ENCODE data around the gene NFATC2.

The NFATC2 gene

DNA sequence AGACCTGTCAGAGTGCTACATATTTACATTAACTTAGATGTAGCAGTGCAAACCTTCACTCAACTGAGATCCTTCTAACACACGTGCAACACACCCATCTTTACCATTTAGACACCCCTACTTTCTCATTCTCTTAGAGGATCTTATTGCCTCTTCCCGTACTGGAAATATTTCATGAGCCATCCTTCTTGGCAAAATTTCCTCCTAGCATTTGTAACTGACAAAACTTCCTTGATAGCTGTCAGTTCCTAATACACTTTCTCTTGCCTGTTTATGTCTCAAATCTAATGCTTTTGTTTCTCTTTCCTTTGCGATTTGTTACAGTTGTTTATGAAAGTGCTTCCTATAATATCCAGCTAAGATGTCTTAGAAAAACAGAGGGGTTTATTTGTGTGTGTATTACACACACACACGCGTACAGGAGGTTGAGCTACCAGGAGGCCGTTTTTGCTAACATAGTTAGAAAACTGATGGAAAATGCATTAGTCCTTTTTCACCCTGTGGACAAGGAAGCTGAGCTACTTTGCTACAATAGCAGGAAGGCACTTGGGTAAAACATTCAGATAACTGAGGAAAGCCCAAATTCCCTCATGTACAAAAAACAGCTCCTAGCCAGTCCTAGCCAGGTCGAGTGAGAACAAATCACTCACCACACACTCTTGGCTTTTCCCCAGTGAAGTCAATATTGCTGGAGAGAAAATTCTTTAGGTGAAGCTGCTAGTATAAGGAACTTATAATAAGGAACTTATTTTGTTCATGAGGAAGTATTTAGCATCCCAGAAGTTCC lies 153.6 kb downstream of the NFATC2 start:
- DNase-seq (ENCODE audit: low read depth) = no peak

DNA sequence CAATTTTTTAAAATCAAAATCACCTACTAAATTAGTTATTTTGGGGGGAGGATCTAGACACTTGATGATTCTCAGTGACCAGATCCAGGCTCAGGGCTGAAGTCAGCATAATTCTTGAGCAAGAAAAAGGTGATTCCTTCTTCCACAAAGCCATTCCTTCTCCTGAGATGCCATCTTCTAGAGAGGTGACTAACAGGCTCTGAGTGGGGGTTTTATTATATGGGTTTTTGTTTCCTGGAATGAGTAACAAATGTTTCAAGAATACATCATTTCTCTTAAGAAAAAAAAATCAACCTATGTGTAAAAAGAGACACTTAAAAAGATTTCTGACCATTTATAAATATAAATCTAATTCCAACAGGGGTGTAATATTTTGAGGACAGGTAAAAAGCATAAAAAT lies 154.3 kb downstream of the NFATC2 start:
- DNase-seq (ENCODE audit: low read depth) = no peak

DNA sequence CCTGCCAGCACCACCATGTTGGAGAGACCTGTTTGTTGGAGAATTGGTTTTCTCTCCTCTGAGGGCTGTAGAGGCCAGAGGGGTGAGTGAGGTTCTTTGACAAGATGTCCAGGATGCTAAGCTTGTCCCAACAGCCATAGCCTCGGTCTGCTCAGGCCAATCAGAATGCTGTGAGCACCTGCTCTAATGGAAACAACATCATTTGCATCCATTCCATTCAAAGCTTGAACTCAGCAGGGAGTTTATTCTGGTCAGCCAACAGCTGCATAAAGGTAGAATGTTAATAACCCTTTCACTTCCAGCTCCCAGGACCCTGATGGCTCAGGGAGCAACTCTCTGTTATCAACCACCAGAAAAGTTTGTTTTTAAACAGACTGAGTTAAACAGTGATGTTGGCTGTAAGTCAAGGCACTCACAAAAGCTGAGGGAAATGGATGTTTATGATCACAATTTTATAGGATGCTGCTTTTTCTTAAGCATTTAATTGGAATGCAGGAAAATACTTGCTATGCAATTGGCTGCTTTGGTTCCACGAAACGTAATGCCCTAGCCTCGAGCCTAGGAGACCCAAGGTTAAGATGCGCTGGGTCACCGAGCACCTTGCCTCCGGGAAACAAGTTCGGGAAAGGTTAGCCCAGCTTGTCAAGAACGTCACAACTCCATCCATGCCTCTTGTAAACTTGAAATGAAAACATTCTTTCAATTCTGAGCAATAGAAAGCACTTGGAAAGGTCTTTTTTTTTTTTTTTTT lies 155.2 kb downstream of the NFATC2 start:
- DNase-seq (ENCODE audit: low read depth) = no peak

DNA sequence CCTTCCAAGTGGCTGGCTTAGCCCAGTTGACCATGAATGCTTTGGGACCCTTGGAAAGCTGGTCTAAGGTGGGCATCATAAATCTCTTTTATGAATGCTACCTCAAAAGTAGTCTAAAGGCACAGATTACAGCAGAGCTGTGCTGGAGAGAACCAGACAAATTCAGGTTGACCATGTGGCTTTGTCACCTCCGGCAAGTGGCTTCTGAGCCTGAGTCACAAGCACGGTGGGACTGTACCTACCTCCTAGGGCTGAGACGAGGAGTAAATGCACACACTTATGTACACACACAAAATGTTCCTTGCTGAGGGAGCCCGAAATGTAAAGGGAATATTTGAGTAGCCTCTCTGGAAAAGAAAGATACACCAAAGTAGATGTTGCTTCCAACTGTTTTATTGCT lies 155.9 kb downstream of the NFATC2 start:
- DNase-seq (ENCODE audit: low read depth) = no peak

DNA sequence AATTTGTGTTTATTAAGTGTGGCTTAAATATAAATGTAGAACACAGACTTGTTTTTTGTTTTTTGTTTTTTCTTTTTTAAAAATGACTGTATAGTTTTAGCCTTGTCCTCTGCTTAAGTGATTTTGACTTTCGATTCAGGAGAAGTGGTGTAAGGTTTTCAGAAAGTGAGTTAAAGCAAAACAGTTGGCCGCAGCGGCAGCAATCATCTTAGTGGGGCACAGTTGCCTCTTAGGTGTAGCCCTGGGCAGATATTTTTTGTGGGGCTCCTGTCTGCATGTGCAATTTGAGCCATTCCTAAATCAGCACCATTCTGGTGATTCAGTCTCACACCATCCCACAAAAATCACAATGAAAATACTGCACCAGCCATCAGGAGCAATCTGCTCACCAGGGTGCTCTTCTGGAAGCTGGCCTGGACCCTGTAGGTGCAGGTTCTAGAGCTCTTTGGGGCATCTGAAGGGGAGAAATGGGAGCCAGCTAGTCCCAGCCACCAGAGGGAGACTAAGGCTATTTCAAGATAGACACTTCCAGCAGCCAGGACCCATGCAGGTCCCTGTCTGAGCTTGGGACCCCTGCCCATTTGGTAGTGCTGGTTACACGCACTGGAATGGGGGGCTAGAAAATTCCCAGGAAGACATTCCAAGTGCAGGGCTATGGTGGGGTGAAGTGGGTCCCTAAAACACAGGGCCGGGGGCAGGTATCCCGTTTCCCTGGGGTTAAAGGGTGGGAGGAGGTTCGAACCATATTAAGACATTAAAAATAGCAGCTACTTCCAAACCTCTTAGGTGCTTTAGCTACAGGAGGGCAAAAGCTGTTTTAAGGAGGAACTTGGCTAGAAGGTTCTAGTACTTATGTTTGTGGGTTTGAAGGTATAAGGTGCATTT lies 156.6 kb downstream of the NFATC2 start:
- DNase-seq (ENCODE audit: low read depth) = peak; percentile 24

DNA sequence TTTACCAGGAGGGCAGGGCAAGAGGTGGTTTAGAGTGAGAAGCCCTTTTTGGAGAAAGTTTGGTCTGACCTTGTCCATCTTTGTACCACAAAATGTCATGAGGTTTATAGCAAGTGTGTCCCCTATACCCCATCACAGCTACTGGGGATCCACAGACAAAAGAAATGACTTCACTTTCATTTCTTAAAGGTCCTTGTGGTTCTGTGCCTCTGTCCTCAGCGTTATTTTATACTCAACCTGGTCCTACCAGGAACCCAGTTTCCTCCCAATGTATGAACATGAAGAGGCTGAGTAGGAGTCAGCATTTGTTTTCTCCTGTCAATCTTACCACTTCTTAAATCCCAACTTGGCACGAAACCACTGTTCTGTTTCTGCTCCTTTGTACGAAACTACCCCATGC lies 157.6 kb downstream of the NFATC2 start:
- no peak for DNase-seq (ENCODE audit: low read depth)

DNA sequence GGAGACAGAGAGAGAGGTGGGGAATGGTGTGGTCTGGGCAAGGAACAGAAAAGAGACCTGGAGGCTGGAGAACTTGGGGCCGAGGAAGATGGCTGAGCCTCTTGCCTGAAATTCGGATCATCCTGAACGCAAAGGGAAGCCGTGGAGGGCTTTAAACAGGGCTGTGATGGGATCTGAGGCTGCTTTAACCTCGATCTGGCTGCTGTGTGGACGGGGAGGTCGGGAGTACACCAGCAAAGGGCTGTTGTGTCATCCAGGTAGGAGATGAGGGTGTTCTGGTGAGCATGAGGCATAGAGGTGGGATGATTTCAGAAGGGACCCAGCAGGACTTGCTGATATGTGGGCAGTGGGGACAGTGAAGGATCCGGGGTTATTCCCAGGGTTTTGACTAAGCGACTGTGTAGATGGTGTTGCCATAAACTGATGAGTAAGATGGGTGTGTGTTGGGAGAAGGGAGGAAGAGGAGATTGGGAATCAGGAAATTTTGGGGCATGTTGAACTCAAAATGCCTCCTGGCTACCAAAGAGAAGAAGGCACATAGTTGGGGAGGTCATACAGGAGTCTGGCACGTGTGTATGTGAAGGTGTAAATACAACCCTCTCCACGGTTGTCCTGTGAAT lies 158.5 kb downstream of the NFATC2 start:
- no peak for DNase-seq (ENCODE audit: low read depth)

DNA sequence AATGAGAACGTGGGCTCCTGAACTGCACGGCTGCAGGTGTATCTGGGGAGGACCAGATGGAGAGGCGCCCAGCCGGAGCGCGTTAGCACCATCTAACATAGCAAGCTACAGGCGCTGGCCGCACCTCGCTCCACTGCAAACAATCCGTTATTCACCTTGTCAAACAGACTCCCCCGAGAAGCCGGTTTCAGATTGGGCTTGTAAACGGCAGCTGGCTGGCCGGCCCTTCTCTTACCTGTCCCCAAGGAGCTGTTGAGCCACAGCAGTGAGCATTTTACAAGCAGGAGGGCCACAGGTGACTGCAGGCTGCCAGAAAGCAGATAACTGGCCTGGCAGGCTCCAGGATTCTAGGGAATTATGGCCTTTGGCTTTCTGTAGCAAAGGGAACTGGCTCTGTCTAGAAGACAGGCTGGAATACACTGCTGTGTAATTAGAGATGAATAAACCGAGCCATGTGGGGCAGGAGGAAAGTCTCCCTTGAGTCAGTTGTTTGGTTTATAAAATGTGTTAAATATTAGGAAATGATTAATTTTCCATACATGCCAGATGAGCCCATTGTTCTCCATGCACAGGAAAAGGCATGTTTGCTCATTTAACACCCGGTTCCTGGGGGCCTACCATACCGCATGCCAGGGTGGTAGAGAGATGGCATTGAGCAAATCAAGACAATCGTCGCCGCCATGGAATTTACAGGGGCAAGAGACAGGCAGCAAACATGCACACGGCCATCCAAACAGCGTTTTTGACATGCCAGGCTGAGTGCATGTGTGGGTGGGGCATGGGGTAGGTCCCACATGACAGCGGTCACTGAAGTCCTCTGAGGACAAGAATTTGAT lies 159.3 kb downstream of the NFATC2 start:
- DNase-seq (ENCODE audit: low read depth) = no peak

DNA sequence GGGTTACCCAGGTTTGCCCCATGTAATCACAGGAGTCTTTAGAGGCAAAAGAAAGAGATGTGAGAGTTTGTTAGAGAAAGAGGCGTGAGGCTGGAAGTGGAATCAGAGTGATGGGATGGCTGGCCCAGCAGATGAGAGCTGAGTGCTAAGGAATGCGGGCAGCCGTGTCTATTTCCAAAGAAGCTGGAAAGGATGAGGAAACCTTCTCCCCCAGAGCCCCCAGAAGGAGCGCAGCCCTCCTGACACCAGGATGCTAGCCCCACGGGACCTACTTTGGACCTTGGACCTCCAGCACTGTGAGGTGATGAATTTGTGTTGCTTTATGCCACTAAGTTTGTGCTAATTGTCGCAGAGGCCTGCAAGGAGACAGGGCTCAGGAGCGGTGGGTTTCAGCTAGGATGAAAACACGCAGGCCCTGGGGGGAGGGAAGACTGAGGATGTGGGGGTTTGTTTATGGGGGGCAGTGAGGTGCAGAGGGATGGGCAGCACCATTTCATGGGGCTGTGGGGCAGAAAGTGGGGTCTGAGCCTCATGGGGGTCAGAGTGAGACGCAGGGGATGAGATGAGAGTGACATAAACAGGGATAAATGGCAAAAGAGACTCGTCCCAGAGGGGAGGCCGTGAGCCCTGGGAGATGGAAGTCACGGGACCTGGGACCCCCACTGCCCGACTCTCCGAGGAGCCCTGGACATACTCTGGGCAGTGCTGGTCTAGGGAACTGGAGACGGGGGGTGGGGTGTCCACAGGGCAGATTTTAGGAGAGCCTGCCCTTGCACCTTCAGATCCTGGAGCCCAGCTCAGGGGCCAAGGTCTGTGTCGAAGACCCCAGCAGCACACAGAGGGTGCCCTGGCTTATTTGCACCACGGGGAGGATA lies 160.2 kb downstream of the NFATC2 start:
- DNase-seq (ENCODE audit: low read depth) = no peak

DNA sequence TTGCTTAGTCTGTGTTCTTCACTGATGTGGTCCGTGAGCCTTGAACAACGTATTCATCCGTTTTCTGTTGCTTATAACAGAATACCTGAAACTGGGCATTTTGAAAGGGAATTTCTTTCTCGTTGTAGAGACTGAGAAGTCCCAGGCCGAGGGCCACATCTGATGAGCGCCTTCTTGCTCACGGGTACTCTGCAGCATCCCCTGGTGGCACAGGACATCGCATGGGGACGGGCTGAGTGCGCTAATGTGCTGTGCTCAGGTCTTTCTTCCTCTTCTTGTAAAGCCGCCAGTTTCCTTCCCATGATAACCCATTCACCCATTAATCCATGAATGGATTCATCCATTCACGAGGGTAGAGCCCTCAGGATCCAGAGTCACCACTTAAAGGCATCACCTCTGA lies 161.0 kb downstream of the NFATC2 start:
- DNase-seq (ENCODE audit: low read depth) = no peak

DNA sequence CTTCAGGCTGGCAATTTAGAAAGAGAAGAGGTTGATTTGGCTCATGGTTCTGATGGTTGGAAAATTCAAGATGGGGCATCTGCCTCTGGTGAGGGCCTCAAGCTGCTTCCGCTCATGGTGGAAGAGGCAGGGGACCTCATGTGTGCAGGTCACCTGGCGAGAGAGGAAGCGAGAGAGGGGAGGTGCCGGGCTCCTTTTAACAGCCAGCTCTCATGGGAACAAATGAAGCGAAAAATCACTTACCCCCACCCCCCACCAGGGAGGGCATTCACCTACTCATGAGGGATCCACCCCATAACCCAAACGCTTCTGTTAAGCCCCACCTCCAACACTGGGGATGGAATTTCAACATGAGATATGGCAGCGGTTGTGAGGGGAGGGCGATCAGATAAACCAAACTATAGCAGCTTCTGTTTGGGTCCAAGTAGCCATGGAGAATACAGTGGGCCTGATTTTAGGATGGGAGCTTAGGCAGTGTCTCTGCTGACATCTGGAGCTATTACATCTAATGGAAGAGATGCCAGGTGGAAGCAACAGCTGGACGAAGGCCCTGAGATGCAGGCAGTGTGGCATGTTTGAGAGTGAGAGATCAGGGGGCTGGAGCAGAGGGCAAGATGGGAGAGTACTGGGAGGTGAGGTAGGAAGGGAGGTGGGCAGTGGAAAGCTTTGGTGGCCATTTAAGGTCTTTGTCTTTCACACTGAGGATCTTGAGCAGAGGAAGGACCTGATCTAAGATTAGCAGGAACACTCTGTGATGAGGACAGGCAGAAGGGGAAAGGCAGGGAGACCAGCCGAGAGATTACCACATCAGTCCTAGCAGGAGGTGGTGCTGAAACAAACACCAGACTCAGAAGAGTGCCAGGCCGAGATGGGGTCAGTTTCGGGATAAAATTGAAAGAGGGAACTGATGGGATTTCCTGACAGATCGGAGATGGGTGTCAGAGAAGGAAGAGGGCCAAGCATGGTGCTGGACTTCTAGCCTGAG lies 161.8 kb downstream of the NFATC2 start:
- DNase-seq (ENCODE audit: low read depth) = no peak

DNA sequence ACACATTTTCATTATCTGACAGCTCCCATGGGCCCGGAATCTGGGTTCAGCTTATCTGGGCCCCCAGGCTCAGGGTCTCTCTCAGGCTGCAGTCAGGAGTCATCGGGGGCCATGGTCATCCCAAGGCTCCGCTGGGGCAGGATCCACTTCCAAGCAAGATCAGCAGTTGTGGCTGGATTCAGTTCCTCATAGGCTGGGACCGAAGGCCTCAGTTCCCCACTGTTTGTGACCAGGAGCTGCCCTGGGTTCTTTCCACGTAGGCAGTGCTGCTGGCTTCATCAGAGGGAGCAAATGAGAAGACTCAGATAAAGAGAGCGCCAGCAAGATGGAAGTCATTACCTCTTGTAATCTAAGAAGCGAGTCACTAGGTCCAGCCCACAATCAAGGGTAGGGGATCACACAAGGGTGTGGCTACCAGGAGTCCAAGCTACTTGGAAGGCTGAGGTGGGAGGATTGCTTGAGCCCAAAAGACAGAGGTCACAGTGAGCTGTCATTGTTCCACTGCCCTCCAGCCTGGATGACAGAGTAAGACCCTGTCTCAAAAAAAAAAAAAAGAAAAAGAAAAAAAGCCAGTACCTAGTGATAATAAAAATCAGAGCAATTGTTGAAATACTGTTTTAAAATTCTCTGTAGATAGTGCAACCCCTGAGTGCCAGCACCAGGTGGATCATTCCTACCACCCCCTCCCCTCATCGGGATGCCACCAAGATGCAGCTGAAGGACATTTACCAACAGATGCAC lies 162.7 kb downstream of the NFATC2 start:
- no peak for DNase-seq (ENCODE audit: low read depth)

DNA sequence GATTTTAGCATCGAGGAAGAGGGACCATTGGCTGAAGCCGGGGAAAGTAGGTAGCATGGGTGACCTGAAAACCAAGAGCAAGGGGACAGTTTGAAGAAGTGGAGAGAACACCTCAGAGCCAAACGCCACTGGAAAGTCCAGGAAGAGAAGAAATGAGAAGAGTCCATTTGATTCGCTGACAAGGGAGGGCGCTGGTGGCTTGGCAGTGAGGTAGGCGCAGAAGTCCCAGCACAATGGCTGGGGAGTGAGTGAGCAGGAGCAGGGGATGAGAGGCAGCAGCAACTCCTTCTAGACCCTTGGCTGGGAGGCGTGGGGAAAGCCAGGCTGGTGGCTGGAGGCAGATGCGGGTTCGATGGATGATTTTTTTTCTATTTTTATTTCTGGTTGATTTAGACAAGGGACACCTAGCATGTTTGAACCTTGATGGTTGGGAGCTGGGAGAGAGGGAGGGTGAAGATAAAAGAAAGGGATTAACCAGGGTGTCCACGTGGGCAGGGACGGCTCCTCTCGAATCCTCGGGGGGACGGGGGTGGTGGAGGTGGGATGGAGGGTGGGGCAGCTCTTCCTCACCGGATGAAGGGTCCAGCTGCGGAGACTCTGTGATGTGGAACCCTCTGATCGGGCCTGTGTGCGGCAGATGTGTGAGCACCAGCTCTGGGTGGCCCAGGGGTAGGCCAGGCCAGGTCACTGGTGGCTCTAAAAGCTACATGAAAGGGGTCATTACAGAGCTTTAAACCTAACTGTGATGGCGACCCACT lies 164.2 kb downstream of the NFATC2 start:
- DNase-seq (ENCODE audit: low read depth) = no peak

DNA sequence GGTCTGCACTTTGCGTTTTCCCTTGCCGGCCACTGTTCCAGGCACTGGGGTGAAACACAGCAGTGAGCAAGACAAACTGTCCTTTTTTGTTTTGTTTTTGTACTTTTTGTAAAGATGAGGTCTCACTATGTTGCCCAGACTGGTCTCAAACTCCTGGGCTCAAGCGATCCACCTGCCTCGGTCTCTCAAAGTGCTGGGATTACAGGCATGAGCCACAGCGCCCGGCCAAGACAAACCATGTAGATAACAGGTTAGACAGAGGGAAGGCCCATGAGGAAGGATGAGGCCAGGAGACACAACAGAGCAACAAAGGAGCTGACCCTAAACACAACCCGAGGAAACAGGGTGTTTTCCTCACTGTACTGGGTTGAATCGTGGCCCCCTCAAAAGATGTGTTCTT lies 165.4 kb downstream of the NFATC2 start:
- DNase-seq (ENCODE audit: low read depth) = no peak

DNA sequence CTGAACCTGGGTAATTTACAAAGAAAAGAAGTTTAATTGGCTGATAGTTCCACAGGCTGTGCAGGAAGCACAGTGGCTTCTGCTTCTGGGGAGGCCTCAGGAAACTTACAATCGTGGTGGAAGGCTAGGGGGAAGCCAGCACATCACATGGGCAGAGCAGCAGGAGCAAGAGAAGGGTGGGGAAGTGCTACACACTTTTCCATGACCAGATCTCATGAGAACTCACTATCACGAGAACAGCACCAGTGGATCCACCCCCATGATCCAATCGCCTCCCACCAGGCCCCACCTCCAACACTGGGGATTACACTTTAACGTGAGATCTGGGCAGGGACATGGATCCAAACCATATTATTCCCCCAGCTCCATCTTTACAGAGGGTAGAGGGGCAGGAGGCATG lies 166.4 kb downstream of the NFATC2 start:
- no peak for DNase-seq (ENCODE audit: low read depth)

DNA sequence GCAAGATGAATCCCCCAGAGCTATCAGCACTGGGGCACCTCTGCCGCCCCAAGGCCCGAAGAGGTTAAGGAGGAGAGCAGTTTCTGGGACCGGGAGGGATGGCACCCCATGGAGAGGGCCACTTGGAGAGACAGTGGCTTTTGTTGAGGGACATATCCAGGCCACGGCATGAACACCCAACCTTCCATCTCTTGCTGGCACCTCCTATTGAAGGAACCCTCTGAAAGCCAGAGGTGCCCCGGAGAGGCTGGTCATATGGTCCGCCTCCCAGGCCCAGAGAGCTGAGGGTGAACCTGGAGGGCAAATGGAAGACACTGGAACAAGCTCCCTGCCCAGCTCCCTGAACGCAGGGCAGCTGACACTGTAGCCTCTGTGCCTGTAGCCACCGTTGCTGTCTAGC lies 167.0 kb downstream of the NFATC2 start:
- no peak for DNase-seq (ENCODE audit: low read depth)

DNA sequence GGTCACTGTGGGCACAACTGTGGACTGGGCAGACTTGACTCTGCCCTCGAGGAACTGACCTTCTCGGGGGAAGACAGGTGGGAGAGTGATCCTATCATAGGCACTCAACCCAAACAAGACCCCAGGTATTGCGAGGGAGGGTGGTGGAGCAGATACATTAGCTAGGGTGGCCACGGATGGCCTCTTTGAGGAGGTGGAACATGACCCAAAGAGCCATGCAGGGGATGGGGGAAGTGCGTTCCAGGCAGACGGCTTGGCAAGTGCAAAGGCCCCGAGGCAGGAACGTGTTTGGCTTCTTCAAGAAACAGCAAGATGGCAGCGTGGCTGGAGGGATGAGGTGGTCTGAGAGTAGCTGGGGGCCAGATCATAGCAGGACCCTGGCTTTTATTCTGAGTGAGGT lies 167.6 kb downstream of the NFATC2 start:
- no peak for DNase-seq (ENCODE audit: low read depth)

DNA sequence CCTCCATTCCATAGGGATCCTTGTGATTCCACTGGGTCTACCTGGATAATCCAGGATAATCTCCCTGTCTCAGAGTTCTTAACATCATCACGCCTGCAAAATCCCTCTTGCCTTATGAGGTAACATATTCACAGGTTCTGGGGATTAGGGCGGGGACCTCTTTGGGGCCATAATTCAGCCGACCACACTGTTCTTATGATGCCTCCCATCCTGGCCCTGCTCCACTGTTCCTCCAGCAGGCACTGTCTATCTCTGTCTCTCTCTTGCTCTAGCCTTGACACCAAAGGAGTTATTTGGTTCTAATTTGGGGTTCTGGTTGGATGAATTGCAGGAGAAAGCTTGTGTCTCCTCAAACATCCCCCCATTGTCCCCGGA lies 168.1 kb downstream of the NFATC2 start:
- no peak for DNase-seq (ENCODE audit: low read depth)
